Hepatic stellate cell (primary cell): ENCODE data around the gene SHISA9.
"Not testable (repeated sequence)": the region's sequence is repeated elsewhere in the genome, so short reads cannot be mapped to it uniquely, and the experiment has no call there.

ENCODE experiments used
- DNase-seq: peaks from one replicate; pipeline ENCODE4 v3.0.0; 2011; ENCODE audit warnings: low spot score

Gene SHISA9

DNA sequence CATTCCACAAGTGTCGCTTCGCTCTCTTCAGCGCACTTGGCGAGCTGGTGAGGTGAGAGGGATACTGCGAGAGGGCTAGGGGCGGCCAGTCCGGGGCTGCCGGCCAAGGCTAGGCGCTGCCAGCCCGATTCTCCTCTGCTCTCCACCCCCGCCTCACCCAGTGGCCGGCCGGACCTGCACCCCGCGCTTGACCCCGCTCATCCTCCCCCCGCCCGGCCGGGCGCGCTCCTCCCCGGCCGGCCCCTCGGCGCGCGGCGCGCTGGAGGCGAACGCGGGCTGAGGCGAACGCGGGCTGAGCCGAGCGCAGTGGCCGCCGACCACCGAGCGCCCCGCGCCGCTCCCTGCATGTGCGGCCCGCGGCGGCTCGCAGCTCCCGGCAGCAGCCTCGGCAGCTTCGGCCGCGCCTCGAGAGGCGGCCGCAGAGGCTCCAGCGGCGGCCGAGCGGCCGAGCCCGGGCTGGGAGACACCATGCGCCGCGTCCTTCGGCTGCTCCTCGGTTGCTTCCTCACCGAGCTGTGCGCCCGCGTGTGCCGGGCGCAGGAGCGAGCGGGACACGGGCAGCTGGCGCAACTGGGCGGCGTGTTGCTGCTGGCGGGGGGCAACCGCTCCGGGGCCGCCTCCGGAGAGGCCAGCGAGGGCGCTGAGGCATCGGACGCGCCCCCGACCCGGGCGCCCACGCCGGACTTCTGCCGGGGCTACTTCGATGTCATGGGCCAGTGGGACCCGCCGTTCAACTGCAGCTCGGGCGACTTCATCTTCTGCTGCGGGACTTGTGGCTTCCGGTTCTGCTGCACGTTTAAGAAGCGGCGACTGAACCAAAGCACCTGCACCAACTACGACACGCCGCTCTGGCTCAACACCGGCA, at the start of gene SHISA9:
Gene SHISA9, plus strand, starts transcription at position 2 of the 865 bp plus-strand sequence.
- DNase-seq = no peak

GRCh38 chr16:12853972-12854371, 47.4 kb upstream of the SHISA9 start:
- DNase-seq = no peak

GRCh38 chr16:12857435-12857834, 44.0 kb upstream of the SHISA9 start:
- DNase-seq = not testable (repeated sequence)

DNA sequence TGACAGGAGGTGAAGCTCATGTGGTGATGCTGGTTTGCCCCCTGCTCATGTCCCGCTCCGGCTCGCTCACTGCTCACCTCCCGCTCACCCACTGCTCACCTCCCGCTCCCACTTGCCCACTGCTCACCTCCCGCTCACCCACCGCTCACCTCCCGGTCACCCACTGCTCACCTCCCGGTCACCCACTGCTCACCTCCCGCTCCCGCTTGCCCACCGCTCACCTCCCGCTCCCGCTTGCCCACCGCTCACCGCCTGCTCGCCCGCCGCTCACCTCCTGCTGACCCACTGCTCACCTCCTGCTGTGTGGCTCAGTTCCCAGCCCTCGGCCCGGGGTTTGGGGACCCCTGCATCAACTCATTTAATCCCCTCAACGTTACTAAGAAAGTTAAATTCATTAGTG, 39.1 kb upstream of the SHISA9 start:
- no peak for DNase-seq

DNA sequence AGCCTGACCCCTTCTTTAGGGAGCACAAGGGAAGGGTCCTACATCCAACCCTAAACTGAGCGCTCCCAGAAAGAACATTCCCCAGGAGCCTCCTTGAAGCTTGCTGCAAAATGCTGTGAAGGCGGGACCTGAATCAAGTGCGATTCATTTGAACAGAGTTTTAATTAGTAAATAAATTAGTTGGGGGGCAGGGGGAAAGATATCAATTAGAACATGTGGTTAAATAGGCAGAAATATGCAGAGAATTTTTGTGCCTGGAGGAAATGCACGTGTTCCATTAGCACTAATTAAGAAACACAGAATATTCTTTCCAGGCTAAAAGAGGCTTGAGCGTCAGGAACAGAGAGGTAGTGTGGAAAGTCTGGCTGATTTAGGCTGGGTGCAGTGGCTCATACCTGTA, 38.5 kb upstream of the SHISA9 start:
- DNase-seq = no peak

GRCh38 chr16:12866981-12867551, 34.3 kb upstream of the SHISA9 start:
- DNase-seq = no peak

DNA sequence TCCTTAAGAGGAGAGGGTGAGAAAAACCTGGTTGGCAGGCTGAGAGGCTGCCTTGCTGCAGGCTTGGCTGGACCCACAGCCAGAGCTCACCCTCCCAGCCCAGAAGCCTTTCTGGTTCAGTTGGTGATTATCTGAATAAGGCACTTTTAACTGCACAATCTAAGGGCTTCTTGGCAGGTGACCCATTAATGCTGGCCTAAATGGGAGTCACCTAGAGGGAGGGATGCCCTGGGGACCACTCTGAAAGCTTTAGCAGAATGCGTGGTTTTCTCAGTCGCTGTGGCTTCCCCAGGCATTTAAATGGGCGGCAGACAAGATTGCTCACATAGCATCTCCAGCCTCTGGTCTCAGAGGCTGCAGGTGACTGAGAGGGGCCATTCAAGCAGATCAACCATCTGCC, 33.2 kb upstream of the SHISA9 start:
- DNase-seq = no peak

GRCh38 chr16:12868788-12869187, 32.6 kb upstream of the SHISA9 start:
- no peak for DNase-seq

GRCh38 chr16:12869698-12870427, 31.5 kb upstream of the SHISA9 start:
- no peak for DNase-seq

DNA sequence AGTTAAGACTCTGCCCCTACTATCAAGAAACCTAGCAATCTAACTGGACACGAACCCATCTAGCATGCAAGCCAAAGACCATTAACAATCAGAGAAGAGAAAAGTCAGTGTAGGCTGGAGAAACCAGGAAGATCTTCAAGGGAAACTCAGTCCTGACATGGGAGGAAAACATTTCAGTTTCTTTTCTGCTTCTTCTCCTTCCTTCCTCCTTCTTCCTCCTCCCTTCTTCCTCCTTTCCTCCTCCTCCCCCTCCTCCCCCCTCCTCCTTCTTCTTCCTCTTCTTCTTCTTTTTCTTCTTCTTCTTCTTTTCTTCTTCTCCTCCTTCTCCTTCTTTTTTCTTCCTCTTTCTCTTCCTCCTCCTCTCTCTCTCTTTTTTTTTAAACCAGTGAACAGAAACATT, 29.6 kb upstream of the SHISA9 start:
- DNase-seq = no peak

DNA sequence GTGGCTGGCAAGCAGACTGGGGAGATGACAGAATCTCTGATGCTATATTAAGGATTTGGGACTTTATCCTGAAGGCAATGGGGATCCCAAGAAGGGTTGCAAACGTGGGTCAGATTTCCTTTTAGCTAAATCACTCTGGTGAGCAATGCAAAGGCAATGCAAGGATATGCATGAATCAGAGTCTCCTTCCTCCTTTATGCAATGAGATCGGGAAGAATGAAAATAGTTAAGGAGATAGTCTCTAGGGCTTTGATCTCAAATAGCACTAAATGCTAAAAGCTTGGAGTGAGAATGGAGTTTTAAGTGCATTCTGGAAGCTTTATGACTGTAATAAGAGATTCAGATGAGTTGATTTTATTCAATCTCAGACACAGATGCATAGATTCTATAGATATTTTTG, 27.2 kb upstream of the SHISA9 start:
- no peak for DNase-seq

DNA sequence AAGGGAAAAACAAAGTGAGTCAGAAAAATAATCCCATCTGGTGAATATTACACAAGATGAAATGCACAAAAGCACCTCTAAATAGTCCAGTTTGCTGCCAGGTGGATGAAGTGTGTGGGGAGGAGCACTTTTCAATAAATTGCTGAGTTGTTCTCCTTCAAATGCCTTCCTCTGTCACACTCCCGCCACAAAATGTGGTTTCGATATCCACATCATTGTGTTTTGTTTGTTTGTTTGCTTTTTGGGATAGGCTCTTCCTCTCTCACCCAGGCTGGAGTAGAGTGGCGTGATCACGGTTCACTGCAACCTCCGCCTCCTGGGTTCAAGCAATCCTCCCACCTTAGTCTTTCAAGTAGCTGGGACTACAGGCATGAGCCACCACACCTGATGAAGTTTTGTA, 24.6 kb upstream of the SHISA9 start:
- DNase-seq = no peak

DNA sequence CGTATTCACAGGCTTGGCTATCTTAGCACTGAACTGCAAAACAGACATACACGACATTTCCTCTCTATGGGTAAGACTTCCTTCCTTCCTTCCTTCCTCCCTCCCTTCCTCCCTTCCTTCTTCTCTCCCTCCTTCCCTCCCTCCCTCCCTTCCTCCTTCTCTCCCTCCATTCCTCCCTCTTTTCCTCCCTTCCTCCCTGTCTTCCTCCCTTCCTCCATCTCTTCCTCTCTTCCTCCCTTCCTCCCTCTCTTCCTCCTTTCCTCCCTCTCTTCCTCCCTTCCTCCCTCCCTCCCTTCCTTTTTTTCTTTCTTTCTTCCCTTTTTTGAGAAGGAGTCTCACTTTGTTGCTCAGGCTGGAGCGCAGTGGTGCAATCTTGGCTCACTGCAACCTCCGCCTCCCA, 22.4 kb upstream of the SHISA9 start:
- DNase-seq = no peak

DNA sequence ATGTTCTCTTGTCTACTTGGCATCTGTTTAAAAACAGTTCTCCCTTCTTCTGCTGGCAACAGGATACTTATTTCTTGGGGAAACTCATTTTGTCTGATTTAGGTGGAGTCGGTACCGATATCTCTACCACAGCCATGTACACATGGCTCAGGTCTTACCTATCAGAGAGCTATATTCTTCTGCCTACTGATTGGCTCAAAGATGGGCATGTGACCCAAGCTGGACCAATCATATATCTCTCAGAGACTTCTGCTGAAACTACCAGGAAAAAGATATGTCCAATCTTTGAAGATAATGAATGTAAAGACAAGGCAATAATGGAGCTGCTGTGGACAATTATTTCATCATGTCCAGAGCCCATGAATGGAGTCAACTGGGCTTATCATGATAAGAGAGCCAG, 21.6 kb upstream of the SHISA9 start:
- no peak for DNase-seq

DNA sequence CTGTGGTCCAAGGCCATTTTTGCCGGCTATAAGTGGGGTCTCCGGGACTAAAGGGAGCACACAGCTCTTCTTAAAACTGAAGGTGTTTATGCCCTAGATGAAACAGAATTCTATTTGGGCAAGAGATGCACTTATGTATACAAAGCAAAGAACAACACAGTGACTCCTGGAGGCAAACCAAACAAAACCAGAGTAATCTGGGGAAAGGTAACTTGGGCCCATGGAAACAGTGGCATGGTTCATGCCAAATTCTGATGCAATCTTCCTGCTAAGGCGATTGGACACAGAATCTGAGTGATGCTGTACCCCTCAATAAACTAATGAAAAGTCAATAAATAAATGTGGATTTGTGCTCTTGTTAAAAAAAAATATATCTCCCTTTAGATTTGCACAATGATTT, 20.2 kb upstream of the SHISA9 start:
- no peak for DNase-seq

GRCh38 chr16:12881740-12882139, 19.7 kb upstream of the SHISA9 start:
- DNase-seq = no peak

DNA sequence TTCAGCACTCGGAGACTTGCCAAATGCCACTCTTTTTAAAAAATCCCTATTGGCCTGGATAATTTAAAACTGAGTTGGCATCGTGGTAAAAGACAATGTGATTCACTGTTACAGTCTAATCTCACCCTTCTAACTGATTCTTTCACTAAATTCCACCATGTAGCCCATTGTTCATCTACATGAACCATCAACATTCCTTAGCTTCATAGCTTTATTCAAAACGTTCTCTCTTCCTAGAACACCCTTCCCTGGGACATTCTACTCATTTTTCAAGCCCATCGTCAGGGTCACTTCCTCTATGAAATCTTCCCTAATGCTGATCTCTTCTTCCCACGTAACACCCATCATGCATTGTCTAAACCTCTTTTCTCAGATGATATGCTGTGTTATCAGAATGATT, 15.7 kb upstream of the SHISA9 start:
- DNase-seq = no peak

DNA sequence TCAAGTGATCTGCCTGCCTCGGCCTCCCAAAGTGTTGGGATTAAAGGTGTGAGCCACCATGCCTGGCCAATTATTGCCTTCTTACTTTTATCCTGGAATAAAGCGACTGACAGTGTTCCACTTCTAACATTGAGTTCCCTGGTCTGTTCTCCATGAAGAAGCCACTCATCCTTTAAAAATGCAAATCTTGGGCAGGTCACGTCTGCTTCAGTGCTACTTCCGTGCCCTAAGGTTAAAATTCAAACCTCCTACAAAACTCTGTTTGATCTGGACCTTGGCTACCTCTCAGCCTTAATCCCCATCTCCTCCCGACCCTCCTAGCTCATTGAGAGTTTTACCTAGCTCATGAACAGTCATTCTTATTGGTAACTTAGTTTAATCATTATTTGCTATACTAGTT, 9.6 kb upstream of the SHISA9 start:
- DNase-seq = no peak

DNA sequence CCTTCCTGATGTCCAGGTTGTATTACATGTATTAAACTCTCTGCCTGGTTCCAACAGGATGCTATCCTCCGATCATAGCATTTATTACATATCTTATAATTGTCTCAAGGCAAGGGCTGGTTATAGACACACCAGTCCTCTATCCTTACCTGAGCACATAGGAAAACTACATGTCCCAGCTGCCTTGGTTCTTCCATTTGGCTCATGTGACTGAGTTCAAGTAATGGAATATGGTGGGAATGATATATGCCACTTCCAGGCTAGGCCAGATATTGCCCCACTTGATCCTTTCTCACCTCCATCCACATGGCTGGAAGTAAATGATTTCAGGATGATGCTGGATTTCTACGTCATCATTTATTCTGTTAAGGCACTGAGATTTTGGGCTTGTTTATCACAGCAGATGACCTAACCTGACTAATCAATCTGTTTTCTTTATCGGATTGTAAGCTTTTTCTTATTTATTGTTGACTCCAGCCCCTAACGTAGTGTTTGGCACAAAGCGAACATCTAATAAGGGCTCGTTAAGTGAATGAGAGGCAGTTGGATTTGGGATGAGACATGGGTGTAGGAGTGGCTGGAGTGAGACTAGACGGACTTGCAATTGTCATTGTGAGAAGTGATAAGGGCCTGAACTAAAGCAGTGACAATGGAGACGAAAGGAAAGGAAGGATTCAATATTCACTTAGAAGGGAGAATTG, 8.2 kb upstream of the SHISA9 start:
- DNase-seq = no peak

- DNase-seq = no peak
Measured at GRCh38 chr16:12896562-12896961, 4.8 kb upstream of the SHISA9 start.

- no peak for DNase-seq
Measured at GRCh38 chr16:12898551-12898950, 2.8 kb upstream of the SHISA9 start.

- DNase-seq = no peak
Measured at GRCh38 chr16:12899529-12900143, 1.8 kb upstream of the SHISA9 start.
